ENCODE data around the gene ESYT2. TPM values are rescaled to one million over a fixed set of nuclear protein-coding genes. Genes with fewer than 3 reads are reported as not detected.
A peak's percentile ranks its signal among the peaks of the same experiment; 100 is the strongest.

ESYT2 gene
- total RNA-seq, 1 donor from 2014 or later, result 23.3 TPM

DNA sequence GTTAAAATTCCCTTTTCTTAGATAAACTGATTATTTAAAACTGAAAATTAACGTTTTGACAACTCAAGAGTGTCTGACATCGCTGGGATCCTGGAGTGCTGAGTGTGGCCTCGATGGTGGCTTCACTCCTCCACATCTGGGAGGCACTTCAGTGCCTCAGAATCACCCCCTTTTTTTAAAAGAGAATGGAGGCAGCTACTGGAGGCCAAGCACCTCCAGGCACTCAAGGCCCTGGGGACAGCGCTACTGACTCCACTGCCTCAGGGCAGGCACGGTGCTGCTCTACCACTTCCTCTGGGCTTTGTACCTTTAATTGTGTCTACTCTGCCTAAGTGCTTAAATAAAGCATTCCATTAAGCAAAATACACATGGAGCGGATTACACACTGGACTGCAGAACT is 97.5 kb downstream of the ESYT2 start:
- Mint-ChIP-seq H3K4me3 (no peak overlapping the region), H3K4me1 (peaks cover 16% of the 10 kb centered on the region), H3K36me3 (ENCODE audit: low read depth) (peaks cover 16% of the 10 kb centered on the region)

DNA sequence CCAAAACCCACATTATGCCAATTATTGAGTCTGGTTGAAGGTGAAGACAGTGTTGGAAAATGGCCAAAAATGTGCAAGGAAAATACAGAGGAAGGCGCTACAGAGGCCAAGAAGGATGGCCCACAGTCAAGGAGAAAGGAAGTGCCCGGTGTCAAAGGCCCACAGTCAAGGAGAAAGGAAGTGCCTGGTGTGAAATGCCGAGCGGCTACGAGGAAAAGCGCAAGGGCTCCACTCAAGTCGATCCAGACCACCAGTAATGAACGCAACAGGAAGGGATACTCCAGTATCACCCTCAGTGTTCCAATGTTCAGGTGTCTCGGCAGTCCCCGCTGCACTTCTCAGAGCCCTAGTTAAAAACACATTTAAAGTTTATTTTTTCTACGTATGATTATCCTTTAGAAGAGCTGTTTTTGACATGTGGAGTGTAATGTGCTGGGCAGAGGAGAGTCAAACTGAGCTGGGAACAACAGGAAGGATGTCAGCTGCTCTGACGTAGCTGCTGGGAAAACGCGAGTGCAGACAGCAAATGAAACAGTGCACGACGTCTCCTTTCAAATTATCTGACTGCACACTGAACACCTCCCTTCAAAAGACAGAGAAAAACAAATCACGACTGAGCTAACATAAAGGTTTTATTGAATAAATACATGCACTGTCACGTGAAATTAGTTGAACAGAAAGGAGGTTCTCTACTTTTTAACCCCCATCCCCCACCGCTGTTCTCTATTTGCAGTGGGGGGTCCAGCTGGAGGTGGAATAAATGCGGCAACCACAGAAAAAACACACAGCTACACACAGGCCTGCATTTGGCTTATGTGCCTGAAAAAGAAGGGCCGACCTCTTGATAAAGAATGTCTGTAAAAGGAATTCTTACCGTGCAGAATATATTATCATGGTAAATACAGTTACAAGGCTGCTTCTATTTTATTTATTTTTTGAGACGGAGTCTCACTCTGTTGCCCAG is 98.6 kb downstream of the ESYT2 start:
- Mint-ChIP-seq H3K36me3 (ENCODE audit: low read depth) (peaks cover 13% of the 10 kb centered on the region), H3K27me3 (ENCODE audit: low read depth) (no peaks in the 10 kb centered on the region), H3K27ac (ENCODE audit: unreplicated experiment) (peak overlapping the region; percentile 1), H3K4me1 (peaks cover 16% of the 10 kb centered on the region), H3K4me3 (no peak overlapping the region), H3K9me3 (no peaks in the 10 kb centered on the region)
- TF ChIP-seq, protein P1, sequence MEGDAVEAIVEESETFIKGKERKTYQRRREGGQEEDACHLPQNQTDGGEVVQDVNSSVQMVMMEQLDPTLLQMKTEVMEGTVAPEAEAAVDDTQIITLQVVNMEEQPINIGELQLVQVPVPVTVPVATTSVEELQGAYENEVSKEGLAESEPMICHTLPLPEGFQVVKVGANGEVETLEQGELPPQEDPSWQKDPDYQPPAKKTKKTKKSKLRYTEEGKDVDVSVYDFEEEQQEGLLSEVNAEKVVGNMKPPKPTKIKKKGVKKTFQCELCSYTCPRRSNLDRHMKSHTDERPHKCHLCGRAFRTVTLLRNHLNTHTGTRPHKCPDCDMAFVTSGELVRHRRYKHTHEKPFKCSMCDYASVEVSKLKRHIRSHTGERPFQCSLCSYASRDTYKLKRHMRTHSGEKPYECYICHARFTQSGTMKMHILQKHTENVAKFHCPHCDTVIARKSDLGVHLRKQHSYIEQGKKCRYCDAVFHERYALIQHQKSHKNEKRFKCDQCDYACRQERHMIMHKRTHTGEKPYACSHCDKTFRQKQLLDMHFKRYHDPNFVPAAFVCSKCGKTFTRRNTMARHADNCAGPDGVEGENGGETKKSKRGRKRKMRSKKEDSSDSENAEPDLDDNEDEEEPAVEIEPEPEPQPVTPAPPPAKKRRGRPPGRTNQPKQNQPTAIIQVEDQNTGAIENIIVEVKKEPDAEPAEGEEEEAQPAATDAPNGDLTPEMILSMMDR (conservative IDR thresholded peaks at IDR 0.05), result no peak
- DNase-seq (ENCODE audit: low read depth, low spot score), result no peak

More for the DNA sequence above, 97.5 kb downstream of the ESYT2 start:
- no peaks in the 10 kb centered on the region for H3K27me3 Mint-ChIP-seq (ENCODE audit: low read depth)
- H3K9me3 Mint-ChIP-seq, result no peaks in the 10 kb centered on the region
- no peak overlapping the region for H3K27ac Mint-ChIP-seq (ENCODE audit: unreplicated experiment)
- TF ChIP-seq, protein P1 (conservative IDR thresholded peaks at IDR 0.05), result no peak
- no peak for DNase-seq (ENCODE audit: low read depth, low spot score)

DNA sequence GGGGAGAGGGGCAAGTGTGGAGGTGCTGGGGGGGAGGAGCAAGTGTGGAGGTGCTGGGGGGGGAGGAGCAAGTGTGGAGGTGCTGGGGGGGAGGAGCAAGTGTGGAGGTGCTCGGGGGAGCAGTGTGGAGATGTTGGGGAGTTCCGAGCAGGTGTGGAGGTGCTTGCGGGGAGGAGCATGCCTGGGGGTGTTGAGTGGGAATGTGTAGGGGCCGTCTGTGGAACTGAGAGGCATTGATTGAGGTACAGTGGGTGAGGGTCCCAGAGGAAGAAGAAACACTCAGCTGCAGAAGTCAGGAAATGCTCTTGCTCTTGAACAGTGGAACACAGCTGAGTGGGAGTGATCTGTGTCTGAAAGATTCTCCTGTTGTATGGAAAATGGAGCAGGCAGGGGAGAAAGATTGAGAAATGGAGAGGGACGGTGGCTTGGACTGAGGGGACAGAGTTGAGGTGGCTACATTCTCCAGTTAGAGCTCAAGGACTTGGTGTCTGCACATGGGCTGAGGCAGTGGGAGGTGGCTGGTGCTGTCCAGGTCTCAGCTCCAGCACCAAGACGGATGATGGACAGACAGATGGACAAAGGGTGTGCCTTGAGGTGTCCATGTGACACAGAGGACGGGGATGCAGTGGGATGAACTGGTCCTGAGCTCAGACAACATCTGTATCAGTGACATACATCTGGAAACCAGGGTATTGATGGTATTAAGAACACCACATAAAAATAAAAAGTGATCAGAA is 99.5 kb downstream of the ESYT2 start:
- Mint-ChIP-seq H3K4me3 (no peak overlapping the region), H3K4me1 (peaks cover 16% of the 10 kb centered on the region), H3K27ac (ENCODE audit: unreplicated experiment) (peak overlapping the region; percentile 7), H3K9me3 (no peaks in the 10 kb centered on the region), H3K27me3 (ENCODE audit: low read depth) (no peaks in the 10 kb centered on the region), H3K36me3 (ENCODE audit: low read depth) (peaks cover 12% of the 10 kb centered on the region)
- TF ChIP-seq, protein P1 (conservative IDR thresholded peaks at IDR 0.05), result no peak
- no peak for DNase-seq (ENCODE audit: low read depth, low spot score)

DNA sequence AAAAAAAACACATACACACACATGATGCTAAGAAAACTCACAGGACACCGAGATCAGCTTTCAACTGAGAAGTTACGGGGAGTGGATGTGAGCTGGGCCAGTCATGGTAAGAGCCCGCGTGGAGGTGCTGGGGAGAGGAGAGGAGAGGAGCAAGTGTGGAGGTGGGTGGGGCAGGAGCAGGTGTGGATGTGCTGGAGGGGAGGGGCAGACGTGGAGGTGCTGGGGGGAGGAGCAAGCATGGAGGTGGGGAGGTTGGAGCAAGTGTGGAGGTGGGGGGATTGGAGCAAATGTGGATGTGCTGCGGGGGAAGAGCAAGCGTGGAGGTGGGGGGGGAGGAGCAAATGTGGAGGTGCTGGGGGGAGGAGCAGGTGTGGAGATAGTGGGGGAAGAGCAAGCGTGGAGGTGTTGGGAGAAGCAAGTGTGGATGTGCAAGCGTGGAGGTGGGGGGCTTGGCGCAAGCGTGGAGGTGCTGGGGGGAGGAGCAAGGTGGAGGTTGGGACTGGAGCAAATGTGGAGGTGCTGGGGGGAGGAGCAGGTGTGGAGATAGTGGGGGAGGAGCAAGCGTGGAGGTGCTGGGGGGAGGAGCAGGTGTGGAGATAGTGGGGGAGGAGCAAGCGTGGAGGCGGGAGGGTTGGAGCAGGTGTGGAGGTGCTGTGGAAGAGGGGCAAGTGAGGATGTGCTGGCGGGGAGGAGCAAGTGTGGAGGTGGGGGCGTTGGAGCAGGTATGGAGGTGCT is 100.2 kb downstream of the ESYT2 start:
- Mint-ChIP-seq H3K9me3 (peaks cover 2% of the 10 kb centered on the region), H3K27me3 (ENCODE audit: low read depth) (no peaks in the 10 kb centered on the region), H3K36me3 (ENCODE audit: low read depth) (peaks cover 9% of the 10 kb centered on the region), H3K4me3 (no peak overlapping the region), H3K4me1 (peaks cover 16% of the 10 kb centered on the region), H3K27ac (ENCODE audit: unreplicated experiment) (no peak overlapping the region)
- TF ChIP-seq, protein P1 (conservative IDR thresholded peaks at IDR 0.05), result no peak
- DNase-seq (ENCODE audit: low read depth, low spot score), result no peak

DNA sequence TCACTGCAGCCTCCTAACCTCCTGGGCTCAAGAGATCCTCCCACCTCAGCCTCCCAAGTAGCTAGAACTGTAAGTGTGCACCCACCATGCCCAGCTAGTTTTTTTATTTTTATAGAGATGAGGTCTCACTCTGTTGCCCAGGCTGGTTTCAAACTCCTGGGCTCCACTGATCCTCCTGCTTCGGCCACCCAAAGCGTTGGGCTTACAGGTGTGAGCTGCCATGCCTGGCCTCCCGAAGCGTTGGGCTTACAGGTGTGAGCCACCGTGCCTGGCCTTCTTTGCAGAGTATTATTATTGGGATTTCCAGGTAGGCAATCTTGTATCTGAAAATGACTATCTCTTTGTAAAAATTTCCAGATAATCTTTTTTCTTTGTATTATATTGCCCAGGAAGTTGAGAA is 101.6 kb downstream of the ESYT2 start:
- H3K9me3 Mint-ChIP-seq, result peaks cover 2% of the 10 kb centered on the region
- no peaks in the 10 kb centered on the region for H3K27me3 Mint-ChIP-seq (ENCODE audit: low read depth)
- TF ChIP-seq, protein P1 (conservative IDR thresholded peaks at IDR 0.05), result no peak
- no peak for DNase-seq (ENCODE audit: low read depth, low spot score)
- H3K4me3 Mint-ChIP-seq, result no peak overlapping the region
- no peak overlapping the region for H3K27ac Mint-ChIP-seq (ENCODE audit: unreplicated experiment)
- peaks cover 16% of the 10 kb centered on the region for H3K4me1 Mint-ChIP-seq
- H3K36me3 Mint-ChIP-seq (ENCODE audit: low read depth), result peaks cover 8% of the 10 kb centered on the region
